Measurements from ENCODE around the gene BEND5. TPM values are rescaled to one million over a fixed set of nuclear protein-coding genes. Genes with fewer than 3 reads are reported as not detected.

The BEND5 gene
- total RNA-seq, 1 donor from 2014 or later, result 5.7 TPM

DNA sequence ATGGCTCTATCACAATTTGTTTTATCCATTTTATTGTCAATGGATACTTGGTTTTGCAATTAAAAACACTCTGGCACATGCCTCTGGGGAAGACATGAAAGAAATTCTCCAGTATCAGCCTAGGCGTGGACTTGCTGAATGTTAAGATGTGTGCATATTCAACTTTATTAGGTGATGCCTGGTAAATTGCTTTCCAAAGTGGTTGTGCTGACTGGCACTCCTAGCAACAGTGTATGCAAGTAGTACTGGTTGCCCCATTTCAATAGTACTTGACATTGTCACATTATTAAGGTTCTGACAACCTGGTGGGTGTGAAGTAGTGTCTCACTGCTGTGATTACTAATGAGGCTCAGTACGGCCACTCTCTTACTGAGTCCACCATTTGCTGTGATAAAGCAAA lies 48.1 kb downstream of the BEND5 start:
- intact Hi-C loops (cut with DNase I), result no loop called here
- ATAC-seq (no peak), DNase-seq (ENCODE audit: low spot score) (no peak)

DNA sequence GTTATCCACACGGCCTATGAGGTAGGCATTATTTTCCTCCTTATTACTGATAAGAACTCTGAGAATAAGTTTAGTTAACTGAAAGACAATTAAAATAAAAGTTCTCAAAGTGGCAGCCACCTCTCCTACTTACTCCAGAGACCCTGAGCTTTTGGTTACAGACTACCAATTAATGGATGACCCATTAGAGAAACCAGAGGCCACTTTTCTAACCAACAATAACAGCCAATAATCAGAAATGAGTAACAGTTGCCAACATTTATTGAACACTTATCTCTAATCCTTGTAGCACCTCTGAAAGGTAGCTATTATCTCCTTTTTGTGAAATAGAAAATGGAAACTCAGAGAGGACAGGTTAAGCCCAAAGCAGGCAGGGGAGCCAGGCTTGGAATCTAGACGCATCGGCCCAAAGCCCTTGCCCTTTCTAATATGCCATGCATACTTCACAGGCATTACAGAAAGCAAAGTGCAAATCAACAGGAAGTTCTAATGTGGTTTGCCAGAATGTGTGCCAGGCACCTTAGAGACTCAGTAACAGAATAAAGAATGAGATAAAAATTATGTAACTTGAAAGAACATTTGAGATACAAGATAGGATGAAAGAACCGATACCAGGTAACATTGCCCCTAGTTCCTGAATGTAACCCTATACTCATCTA lies 50.0 kb downstream of the BEND5 start:
- intact Hi-C loops (cut with DNase I), result no loop called here
- ATAC-seq, result no peak
- DNase-seq (ENCODE audit: low spot score), result no peak

DNA sequence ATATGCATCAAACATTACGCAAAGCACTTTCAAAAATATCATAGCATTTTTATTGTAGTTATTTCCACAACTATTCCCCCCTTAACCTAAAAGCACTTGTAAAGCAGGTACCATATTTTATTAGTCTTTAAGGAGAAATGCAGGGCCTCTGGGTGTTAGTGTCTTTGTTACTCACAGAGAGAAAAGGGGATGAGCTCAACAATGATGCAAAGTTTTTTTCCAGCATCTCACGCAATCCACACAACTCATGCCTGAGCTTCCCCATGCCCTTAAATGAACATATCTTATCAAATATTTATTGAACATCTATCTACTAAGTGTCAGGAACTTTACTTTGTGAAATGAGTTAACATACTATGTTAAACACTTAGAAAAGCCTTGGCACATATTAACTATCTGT lies 50.6 kb downstream of the BEND5 start:
- DNase-seq (ENCODE audit: low spot score) (no peak), ATAC-seq (no peak)
- intact Hi-C loops (cut with DNase I), result no loop called here

DNA sequence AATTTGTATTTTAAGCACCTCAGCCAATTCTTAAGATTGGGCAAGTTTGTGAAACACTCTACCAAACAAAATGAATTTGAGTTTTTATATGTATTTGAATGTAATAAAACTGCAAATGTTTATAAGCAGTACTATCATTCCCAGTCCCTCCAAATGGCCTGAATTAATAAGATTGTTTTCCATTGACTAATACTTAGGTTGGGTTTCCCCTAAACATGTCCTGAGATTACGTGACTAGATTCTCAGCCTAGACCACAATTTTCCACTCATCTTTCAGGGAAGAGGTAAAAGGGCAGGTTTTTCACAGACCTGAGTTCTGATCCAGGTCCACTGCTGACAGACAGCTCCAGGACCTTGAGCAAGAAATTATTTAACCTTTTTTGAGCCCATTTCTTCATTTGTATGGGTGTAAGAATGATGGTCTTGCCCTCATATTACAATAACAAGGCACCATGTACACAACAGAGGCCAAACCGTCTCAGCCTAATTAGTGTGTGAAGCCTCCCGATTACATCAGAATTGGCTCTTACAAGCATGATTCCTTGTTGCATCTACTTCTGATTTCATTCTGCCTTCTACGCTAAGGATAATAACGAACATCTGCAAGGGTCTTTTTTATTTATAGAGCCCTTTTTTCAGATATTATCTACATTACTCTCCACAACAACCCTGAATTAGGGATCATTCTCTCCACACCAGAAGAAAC lies 51.2 kb downstream of the BEND5 start:
- ATAC-seq (no peak), DNase-seq (ENCODE audit: low spot score) (no peak)
- intact Hi-C loops (cut with DNase I), result no loop called here

DNA sequence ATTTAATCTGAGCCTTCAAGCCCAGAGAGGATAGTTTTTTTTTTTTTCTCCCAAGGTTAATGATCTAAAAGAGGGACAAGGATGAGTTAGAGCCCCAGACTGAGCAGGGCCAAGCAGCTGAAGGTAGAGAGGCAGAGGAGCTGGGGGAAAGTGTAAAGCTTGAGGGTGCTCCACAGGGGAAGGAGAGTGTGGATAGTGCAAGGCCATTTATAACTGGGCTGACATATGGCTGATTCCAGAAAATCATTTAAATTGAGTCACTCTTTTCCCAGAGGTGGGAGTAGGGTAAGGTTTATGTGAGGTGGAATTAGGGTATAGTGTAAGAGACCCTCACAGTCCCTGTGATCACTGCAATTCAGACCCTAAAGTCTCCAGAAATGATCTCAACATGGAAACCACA lies 55.8 kb downstream of the BEND5 start:
- no peak for DNase-seq (ENCODE audit: low spot score)
- intact Hi-C loops (cut with DNase I), result no loop called here
- ATAC-seq, result no peak

DNA sequence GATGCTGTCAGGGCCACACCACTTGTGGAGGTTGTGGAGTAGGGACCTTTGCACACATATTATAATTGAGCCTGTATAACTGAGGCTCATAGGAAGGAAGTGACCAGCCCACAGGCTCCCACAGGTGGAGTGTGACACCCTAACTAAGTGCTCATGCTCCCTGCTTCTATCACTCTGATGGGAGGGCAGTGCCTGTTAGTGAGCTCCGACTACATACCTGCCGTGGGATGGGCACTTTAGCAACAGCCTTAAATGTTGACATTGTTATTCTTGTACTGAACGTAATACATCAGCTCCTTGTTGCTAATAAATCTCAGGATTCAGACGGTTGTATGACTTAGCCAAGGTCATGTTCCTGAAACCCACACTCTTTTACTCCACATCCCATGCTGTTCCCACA lies 58.0 kb downstream of the BEND5 start:
- no peak for DNase-seq (ENCODE audit: low spot score)
- intact Hi-C loops (cut with DNase I), result no loop called here
- ATAC-seq, result no peak

DNA sequence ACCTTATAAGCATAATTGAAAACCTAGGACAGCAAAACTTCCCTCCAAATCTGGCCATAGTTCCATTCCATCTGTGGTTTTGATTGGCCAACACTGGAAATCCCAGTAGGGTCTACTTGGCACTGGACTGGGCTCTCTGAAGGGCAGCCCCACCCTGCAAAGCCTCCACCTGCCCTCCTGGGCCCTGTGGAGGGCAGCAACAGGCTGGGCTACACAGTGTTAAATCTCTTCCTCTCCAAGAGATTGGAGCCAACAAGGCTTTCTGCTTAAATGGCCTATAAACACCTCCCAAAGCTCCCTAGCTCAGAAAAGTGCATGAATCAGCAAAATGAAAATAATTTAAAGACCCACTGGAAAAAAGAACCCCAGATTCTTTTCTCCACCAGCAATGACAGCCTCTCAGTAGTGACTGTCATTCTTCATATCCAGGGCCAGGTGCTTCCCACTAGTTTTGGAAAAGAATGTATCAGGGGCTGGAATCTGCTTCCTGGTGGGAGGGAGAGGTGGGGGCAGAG lies 58.5 kb downstream of the BEND5 start:
- no peak for ATAC-seq
- intact Hi-C loops (cut with DNase I), result no loop called here

DNA sequence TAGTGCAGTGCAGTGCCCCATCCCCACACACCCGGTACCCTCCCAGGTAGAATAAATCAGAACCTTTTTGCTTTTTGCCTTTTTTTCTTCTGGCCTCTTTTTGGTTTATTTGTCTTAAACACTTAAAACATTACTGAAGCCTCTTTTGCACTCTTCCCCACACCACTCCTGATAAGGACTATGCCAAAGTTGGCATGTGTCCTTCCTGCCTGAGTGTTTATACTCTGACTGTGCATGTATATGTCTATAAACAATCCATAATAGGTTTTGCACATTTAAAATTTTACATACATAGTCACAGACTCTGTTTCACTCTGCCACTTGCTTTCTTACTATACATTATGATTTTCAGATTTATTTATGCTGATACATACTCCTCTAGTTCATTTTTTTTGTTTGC lies 59.6 kb downstream of the BEND5 start:
- no peak for DNase-seq (ENCODE audit: low spot score)
- intact Hi-C loops (cut with DNase I), result no loop called here
- no peak for ATAC-seq

More for the DNA sequence above, 58.5 kb downstream of the BEND5 start:
- DNase-seq (ENCODE audit: low spot score), result no peak

DNA sequence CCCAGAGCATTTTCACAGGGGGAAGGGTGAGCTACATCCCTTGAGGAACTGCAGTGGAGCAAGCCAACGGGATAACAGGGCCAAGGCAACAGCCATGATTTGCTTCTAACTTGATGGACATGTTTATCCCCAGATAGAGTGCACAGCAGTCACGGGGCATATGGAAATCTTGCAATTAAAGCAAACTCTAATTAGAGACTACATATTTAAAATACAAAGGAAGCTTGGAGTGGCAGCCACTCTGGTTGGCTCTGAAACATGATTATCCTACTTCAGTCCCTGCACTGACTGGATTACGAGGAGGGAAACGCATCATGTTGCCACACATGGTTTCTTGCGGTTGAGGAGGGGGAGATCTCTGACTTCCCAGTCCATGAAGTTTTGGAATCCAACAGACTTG lies 60.8 kb downstream of the BEND5 start:
- intact Hi-C loops (cut with DNase I), result no loop called here
- DNase-seq (ENCODE audit: low spot score) (no peak), ATAC-seq (no peak)

DNA sequence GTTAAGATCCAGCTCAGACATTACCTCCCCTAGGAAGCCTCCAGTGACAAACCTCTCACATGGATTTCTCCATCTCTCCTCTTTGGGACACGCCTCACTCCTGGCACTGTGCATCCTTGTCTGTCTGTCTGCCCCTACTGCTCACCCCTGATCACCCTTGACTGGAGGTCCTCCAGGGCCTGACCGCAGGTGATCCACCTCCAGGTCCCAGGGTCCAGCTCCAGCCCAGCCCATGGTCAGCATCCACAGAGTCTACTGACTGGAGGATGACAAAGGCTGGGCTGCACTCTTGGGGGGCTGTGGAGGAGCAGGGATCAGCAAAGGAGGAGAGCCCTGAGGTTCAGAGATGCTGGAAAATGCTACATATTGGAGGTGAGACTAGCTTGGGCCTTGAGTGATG lies 65.8 kb downstream of the BEND5 start:
- ATAC-seq (no peak), DNase-seq (ENCODE audit: low spot score) (no peak)
- intact Hi-C loops (cut with DNase I), result no loop called here

DNA sequence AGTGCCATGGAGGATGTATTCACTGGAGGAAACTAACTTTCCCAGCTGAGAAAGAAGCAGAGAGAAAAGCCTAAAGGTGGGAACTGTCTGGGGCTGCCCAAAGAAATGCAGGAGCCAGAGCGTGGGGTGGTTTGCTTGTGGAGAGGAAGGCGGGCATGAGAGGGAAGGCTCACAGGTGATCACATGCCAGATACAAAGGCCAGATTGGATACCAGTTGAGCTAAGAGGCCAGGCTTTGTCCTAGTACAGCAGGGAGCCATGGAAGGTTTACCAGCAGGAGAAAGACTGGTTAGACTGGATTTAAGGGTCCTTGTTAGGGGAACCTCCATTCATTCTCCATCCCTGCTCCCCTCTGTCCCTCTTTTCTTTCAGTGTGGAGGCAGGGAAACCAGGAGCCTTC lies 66.4 kb downstream of the BEND5 start:
- intact Hi-C loops (cut with DNase I), result no loop called here
- ATAC-seq (no peak), DNase-seq (ENCODE audit: low spot score) (no peak)

DNA sequence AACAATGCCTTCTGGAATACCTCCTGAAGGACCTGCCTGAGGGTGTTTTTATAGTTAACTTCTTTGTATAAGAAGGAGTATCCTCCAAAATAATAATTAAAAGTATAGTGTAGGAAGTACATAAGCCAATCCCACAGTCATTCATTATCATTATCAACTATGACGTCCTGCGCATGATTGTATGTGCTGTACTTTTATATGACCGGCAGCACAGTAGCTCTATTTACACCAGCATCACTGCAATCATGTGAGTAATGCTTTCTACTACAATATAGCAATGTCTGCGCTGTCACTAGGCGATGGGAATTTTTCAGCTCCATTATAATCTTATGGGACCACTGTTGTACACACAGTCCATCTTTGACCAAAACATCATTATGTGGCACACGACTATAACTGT lies 72.0 kb downstream of the BEND5 start:
- intact Hi-C loops (cut with DNase I), result no loop called here
- ATAC-seq, result no peak
- DNase-seq (ENCODE audit: low spot score), result no peak

DNA sequence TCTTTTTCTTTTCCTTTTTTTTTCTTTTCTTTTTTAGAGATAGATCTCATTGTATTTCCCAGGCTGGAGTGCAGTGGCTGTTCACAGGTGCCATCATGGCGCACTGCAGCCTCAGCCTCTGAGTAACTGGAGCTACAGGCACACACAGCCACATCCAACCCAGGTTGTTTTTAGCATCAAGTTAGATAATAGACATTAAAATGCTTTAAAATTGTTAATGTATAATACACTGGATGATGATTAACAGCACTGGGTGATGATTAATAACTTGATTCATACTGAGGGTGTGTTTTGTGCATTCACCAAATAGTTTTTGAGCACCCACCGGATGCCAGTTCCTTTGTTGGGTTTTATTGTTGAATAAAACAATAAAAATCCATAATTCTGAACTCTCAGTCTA lies 75.2 kb downstream of the BEND5 start:
- DNase-seq (ENCODE audit: low spot score) (no peak), ATAC-seq (no peak)
- intact Hi-C loops (cut with DNase I), result no loop called here

DNA sequence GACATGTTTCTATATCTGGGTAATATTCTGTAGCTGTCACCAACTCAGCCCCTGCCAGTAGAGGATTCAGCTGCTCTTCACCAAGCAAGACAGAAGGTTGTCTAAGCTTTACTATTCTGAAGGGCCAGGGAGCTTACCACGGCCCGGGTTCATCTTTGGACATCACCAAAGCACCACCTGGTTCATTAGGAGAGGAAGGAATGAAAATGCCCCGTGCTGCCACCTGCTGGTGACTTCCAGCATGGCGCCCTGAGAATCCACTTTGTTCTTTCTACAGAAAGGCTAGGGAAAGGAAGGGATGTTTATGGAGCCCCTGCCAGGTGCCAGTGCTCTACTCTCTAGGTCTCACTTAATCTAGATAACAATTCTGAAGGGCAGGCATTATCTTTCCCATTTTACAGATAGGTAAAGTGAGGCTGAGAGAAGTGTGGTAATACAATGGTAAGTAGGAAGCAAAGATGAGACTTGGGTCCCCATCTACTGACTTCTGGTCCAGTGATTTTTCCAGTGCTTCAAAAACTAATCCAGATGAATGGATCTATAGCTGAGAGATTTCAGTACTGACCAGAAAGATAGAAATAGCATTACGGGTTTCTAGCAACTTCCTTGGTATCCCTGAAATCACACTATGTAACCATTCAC lies 79.5 kb downstream of the BEND5 start:
- ATAC-seq (peak; percentile 64), DNase-seq (ENCODE audit: low spot score) (peak; percentile 83)
- intact Hi-C loops (cut with DNase I), result loop anchor here (5.0 kb wide), 1 partner anchor 125 kb away; no protein-coding TSS in a partner anchor

DNA sequence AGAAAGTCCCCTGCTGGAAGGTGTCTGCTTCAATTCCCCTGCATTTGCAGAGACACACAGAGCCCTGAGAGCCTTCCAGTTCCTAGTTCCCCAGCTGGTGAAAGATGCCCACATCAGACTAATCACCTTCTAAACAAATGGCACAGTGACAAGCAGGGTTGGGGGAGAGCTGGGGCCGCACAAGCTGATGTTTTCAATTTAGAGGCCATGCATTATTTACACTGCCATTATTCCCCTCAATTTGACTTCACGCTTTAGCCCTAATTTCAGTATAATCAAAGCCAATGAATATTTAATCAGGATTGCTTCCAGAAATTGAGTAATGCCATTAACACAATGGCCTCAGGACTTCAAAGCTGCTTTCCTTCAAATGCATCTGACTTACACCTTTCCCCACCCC lies 81.5 kb downstream of the BEND5 start:
- ATAC-seq (no peak), DNase-seq (ENCODE audit: low spot score) (no peak)
- intact Hi-C loops (cut with DNase I), result loop anchor here (5.0 kb wide), 1 partner anchor 123 kb away; no protein-coding TSS in a partner anchor

DNA sequence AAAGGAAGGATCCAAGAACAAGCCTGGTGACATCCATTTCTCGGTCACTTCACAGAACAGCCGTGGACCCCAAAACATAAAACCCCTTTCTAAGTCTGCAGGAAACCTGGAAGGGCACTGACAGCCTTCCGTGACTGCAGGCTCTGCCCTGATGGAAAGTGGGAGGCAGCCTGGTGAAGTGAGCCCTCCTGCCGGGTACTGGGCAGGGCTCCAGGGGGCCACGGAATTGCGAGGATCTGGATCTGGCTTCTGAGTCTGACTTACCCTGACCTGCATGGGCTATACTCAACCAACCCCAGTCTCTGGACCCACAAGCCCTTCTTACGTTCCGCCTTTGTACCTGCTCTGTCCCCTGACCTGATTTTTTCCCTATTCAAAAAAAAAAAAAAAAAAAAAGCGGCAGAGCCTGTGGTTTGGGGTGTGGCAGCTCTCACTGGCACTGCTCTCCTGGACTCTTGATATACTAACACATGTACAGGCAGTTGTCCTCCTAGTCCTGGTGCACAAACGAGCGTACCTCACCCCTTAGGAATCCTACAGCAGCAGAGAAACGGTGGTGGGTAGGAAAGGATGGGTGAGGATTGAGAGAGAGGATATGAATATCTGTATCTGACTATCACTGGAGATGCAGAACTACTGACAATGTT lies 82.9 kb downstream of the BEND5 start:
- DNase-seq (ENCODE audit: low spot score) (no peak), ATAC-seq (no peak)
- intact Hi-C loops (cut with DNase I), result no loop called here

DNA sequence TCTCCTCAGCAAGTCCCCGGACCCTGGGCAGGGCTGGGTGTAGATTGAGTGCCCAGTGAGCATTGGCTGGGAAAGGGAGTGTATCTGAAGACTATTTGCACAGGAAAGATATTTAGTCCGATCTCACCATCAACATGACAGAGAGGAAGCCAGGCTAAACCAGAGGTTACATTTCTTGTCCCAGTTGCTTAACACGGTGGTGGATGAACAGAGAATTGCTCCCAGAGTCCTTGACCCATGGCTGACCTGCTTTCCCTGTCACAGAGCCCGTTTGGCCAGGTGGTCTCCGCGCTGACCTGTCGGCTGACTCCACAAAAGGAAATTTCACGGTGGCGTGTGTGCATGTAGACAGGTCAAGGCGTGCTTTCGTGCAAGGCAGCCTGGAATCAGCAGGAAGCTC lies 83.5 kb downstream of the BEND5 start:
- intact Hi-C loops (cut with DNase I), result no loop called here
- ATAC-seq (no peak), DNase-seq (ENCODE audit: low spot score) (no peak)

DNA sequence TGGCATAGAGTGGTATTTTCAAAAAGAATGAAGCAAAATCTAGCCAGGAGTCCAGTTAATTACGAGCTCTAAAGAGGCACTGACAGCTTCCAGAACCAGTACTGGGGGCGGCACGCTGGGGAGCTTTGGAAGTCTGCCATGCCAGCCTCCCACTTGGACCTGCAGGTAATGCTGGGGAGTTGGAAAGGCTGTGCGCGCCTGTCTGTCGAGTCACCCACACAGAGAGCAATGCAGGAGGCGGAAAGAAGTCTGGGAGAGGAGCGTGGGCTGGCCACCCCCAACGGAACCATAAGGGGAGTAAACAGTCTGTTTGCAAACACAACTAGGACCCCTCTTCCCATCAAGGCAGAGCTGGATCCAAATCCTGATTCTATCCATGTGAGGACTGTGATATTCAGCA lies 84.5 kb downstream of the BEND5 start:
- DNase-seq (ENCODE audit: low spot score) (no peak), ATAC-seq (no peak)
- intact Hi-C loops (cut with DNase I), result no loop called here

DNA sequence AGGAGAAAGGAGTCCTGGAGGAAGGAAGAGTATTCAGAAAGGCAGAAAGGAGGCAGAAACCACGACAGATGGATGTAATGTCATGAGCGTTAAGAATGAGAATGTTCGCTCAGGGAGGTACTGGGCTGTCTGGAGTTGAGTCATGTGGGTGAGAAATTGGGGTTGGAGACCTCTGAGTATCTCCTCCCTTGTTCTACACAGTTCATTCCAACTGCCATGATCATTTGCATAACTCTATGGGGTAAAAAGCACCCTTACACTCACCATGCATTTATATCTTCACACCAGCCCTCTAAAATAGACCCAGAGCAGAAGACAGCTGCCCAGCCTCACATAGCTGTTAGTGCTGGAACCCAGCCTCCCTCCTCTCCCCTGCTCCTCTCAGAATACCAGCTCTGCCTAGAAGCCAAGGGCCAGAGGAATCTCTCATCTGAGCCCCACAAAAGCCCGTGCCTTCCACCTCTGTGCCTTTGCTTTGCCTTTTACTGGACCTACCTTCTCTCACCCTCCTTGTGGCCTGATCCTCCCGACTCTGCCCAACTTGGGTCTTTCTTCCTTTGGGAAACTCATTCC lies 85.2 kb downstream of the BEND5 start:
- intact Hi-C loops (cut with DNase I), result no loop called here
- DNase-seq (ENCODE audit: low spot score) (no peak), ATAC-seq (no peak)
